Mononuclear cell (primary cell): ENCODE data around the gene JAG2. TPM values are rescaled to one million over a fixed set of nuclear protein-coding genes. Genes with fewer than 3 reads are reported as not detected.

Experiments
- H3K27me3 ChIP-seq: 2 replicates; pipeline ENCODE4 v1.6.0; 2011; ENCODE audit warnings: low read length, control low read depth; ENCODE audit not compliant: insufficient read depth
- H3K4me1 ChIP-seq: 2 replicates; pipeline ENCODE4 v1.5.1; 2011; ENCODE audit warnings: mild to moderate bottlenecking, low read length, control low read depth; ENCODE audit not compliant: insufficient read depth
- H3K4me3 ChIP-seq: 2 replicates; pipeline ENCODE4 v1.5.1; 2011; ENCODE audit warnings: mild to moderate bottlenecking, low read length, moderate library complexity
- H3K9me3 ChIP-seq: 2 replicates; pipeline ENCODE4 v1.5.1; 2011; ENCODE audit warnings: low read depth, mild to moderate bottlenecking, control low read depth, low read length
- total RNA-seq: library from RNA; depleted of rRNA; stranded (reverse); fragments of >200 nt; gene quantifications from one replicate; pipeline ENCODE4 v1.2.3, GENCODE V29; 2012

JAG2 gene
- 0.42 TPM for total RNA-seq

- no peaks in the 10 kb centered on the region for H3K4me1 ChIP-seq
- H3K27me3 ChIP-seq = peaks cover 15% of the 10 kb centered on the region
These were observed at the start of gene JAG2 for GRCh38 chr14:105168496-105168978. TSS of gene JAG2 (minus strand) at chr14:105168776. CDS start at chr14:105168420, 356 bp downstream.

GRCh38 chr14:105217774-105218173 lies 49.2 kb upstream of the JAG2 start:
- no peaks in the 10 kb centered on the region for H3K9me3 ChIP-seq

More at GRCh38 chr14:105168496-105168978, at the start of gene JAG2:
- Histone ChIP-seq H3K9me3 (no peaks in the 10 kb centered on the region), H3K4me3 (no peak within 1 kb of the TSS)

GRCh38 chr14:105216490-105217247 lies 48.1 kb upstream of the JAG2 start:
- Histone ChIP-seq H3K4me3 (no peak overlapping the region), H3K27me3 (no peaks in the 10 kb centered on the region), H3K9me3 (no peaks in the 10 kb centered on the region), H3K4me1 (no peaks in the 10 kb centered on the region)

More at GRCh38 chr14:105217774-105218173, 49.2 kb upstream of the JAG2 start:
- Histone ChIP-seq H3K4me1 (no peaks in the 10 kb centered on the region), H3K4me3 (no peak overlapping the region), H3K27me3 (no peaks in the 10 kb centered on the region)

GRCh38 chr14:105215602-105216001 lies 47.0 kb upstream of the JAG2 start:
- H3K4me1 ChIP-seq = no peaks in the 10 kb centered on the region
- H3K27me3 ChIP-seq = no peaks in the 10 kb centered on the region
- no peaks in the 10 kb centered on the region for H3K9me3 ChIP-seq
- H3K4me3 ChIP-seq = no peak overlapping the region

GRCh38 chr14:105214324-105214915 lies 45.8 kb upstream of the JAG2 start:
- H3K27me3 ChIP-seq = no peaks in the 10 kb centered on the region
- H3K9me3 ChIP-seq = no peaks in the 10 kb centered on the region
- H3K4me1 ChIP-seq = no peaks in the 10 kb centered on the region
- no peak overlapping the region for H3K4me3 ChIP-seq

GRCh38 chr14:105213361-105213760 lies 44.8 kb upstream of the JAG2 start:
- no peaks in the 10 kb centered on the region for H3K4me1 ChIP-seq
- no peaks in the 10 kb centered on the region for H3K9me3 ChIP-seq
- no peaks in the 10 kb centered on the region for H3K27me3 ChIP-seq
- H3K4me3 ChIP-seq = no peak overlapping the region

- H3K4me1 ChIP-seq = no peaks in the 10 kb centered on the region
- H3K4me3 ChIP-seq = no peak overlapping the region
- H3K9me3 ChIP-seq = no peaks in the 10 kb centered on the region
- no peaks in the 10 kb centered on the region for H3K27me3 ChIP-seq
These were observed 44.1 kb upstream of the JAG2 start for GRCh38 chr14:105212541-105213300.

- no peaks in the 10 kb centered on the region for H3K4me1 ChIP-seq
- no peaks in the 10 kb centered on the region for H3K27me3 ChIP-seq
- H3K9me3 ChIP-seq = no peaks in the 10 kb centered on the region
- no peak overlapping the region for H3K4me3 ChIP-seq
These were observed 43.1 kb upstream of the JAG2 start for GRCh38 chr14:105211758-105212089.

GRCh38 chr14:105211086-105211757 lies 42.6 kb upstream of the JAG2 start:
- no peaks in the 10 kb centered on the region for H3K9me3 ChIP-seq
- no peaks in the 10 kb centered on the region for H3K27me3 ChIP-seq
- H3K4me3 ChIP-seq = no peak overlapping the region
- no peaks in the 10 kb centered on the region for H3K4me1 ChIP-seq

GRCh38 chr14:105210266-105211025 lies 41.9 kb upstream of the JAG2 start:
- H3K4me1 ChIP-seq = no peaks in the 10 kb centered on the region
- H3K9me3 ChIP-seq = no peaks in the 10 kb centered on the region
- no peaks in the 10 kb centered on the region for H3K27me3 ChIP-seq
- no peak overlapping the region for H3K4me3 ChIP-seq

GRCh38 chr14:105209646-105210045 lies 41.1 kb upstream of the JAG2 start:
- Histone ChIP-seq H3K9me3 (no peaks in the 10 kb centered on the region), H3K4me1 (no peaks in the 10 kb centered on the region), H3K4me3 (no peak overlapping the region), H3K27me3 (no peaks in the 10 kb centered on the region)

- Histone ChIP-seq H3K27me3 (no peaks in the 10 kb centered on the region), H3K4me3 (no peak overlapping the region), H3K4me1 (no peaks in the 10 kb centered on the region), H3K9me3 (no peaks in the 10 kb centered on the region)
These were observed 40.5 kb upstream of the JAG2 start for GRCh38 chr14:105209091-105209490.

GRCh38 chr14:105208738-105209075 lies 40.1 kb upstream of the JAG2 start:
- H3K4me1 ChIP-seq = no peaks in the 10 kb centered on the region
- H3K27me3 ChIP-seq = no peaks in the 10 kb centered on the region
- no peaks in the 10 kb centered on the region for H3K9me3 ChIP-seq
- no peak overlapping the region for H3K4me3 ChIP-seq

GRCh38 chr14:105207996-105208737 lies 39.6 kb upstream of the JAG2 start:
- no peaks in the 10 kb centered on the region for H3K9me3 ChIP-seq
- H3K4me3 ChIP-seq = no peak overlapping the region
- peaks cover 2% of the 10 kb centered on the region for H3K4me1 ChIP-seq
- H3K27me3 ChIP-seq = no peaks in the 10 kb centered on the region
